ENCODE data around the gene FAM174B. TPM values are rescaled to one million over a fixed set of nuclear protein-coding genes. Genes with fewer than 3 reads are reported as not detected.

The FAM174B gene
- total and polyA plus RNA-seq, 2 experiments from 2014 or later = 17.8 to 34.9 TPM

DNA sequence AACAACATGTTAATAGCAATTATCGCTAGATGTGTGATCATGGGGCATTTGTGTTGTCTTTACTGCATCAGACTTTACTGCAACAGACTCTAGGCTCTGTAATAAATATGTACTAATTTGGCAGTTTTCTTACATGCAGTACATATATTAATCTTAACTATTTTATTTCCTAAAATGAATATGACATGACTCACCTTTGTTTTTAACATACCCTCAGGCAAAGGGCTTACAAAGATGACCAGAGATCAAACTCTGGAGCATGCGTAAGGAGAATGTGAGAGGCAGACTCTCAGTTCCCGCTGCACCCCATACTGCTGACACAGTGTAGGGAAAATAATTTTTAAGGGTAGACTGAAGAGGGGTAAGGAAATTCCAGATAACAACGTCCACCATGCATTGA, 7.2 kb upstream of the FAM174B start:
- 98% methylated on average over 4 of the region's 4 CpGs for WGBS (ENCODE audit: low lambda C conversion rate, missing lambda C conversion rate)
- H3K9me3 ChIP-seq (ENCODE audit: low read depth) = no peaks in the 10 kb centered on the region
- no peak overlapping the region for H3K4me2 ChIP-seq
- TF ChIP-seq, protein P1, sequence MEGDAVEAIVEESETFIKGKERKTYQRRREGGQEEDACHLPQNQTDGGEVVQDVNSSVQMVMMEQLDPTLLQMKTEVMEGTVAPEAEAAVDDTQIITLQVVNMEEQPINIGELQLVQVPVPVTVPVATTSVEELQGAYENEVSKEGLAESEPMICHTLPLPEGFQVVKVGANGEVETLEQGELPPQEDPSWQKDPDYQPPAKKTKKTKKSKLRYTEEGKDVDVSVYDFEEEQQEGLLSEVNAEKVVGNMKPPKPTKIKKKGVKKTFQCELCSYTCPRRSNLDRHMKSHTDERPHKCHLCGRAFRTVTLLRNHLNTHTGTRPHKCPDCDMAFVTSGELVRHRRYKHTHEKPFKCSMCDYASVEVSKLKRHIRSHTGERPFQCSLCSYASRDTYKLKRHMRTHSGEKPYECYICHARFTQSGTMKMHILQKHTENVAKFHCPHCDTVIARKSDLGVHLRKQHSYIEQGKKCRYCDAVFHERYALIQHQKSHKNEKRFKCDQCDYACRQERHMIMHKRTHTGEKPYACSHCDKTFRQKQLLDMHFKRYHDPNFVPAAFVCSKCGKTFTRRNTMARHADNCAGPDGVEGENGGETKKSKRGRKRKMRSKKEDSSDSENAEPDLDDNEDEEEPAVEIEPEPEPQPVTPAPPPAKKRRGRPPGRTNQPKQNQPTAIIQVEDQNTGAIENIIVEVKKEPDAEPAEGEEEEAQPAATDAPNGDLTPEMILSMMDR (IDR thresholded peaks at IDR 0.05; ENCODE audit: poor library complexity) = no peak
- TF ChIP-seq EZH2phosphoT487 (IDR thresholded peaks at IDR 0.05; ENCODE audit: low read depth, severe bottlenecking, unreplicated experiment) (no peak), EZH2 (IDR thresholded peaks at IDR 0.05; ENCODE audit: borderline replicate concordance) (no peak)
- no peak overlapping the region for H3K27ac ChIP-seq
- peaks cover 33% of the 10 kb centered on the region for H3K4me1 ChIP-seq (ENCODE audit: insufficient read depth)
- DNase-seq (ENCODE audit: low spot score) = no peak
- no peaks in the 10 kb centered on the region for H3K9me2 ChIP-seq (replicated peaks; ENCODE audit: insufficient read depth)
- H3K27me3 ChIP-seq = no peaks in the 10 kb centered on the region
- H3K36me3 ChIP-seq (replicated peaks; ENCODE audit: insufficient read depth, low read depth) = no peaks in the 10 kb centered on the region
- no peaks in the 10 kb centered on the region for H3K79me2 ChIP-seq
- no peak overlapping the region for H3K4me3 ChIP-seq
- no peak overlapping the region for H2AFZ ChIP-seq
- no peaks in the 10 kb centered on the region for H4K20me1 ChIP-seq (ENCODE audit: insufficient read depth, poor library complexity, severe bottlenecking)

GRCh38 chr15:92661956-92662355, 6.4 kb upstream of the FAM174B start:
- H3K27ac ChIP-seq = no peak overlapping the region
- DNase-seq (ENCODE audit: low spot score) = no peak
- no peak overlapping the region for H2AFZ ChIP-seq
- no peaks in the 10 kb centered on the region for H3K9me3 ChIP-seq (ENCODE audit: low read depth)
- H3K36me3 ChIP-seq (replicated peaks; ENCODE audit: insufficient read depth, low read depth) = no peaks in the 10 kb centered on the region
- no peak overlapping the region for H3K4me3 ChIP-seq
- TF ChIP-seq EZH2 (IDR thresholded peaks at IDR 0.05; ENCODE audit: borderline replicate concordance) (no peak), EZH2phosphoT487 (IDR thresholded peaks at IDR 0.05; ENCODE audit: low read depth, severe bottlenecking, unreplicated experiment) (no peak)
- TF ChIP-seq, protein P1 (IDR thresholded peaks at IDR 0.05; ENCODE audit: poor library complexity) = no peak
- H3K4me2 ChIP-seq = no peak overlapping the region
- no peaks in the 10 kb centered on the region for H3K27me3 ChIP-seq
- no peaks in the 10 kb centered on the region for H3K9me2 ChIP-seq (replicated peaks; ENCODE audit: insufficient read depth)
- H3K4me1 ChIP-seq (ENCODE audit: insufficient read depth) = peaks cover 26% of the 10 kb centered on the region
- no peaks in the 10 kb centered on the region for H4K20me1 ChIP-seq (ENCODE audit: insufficient read depth, poor library complexity, severe bottlenecking)
- no peaks in the 10 kb centered on the region for H3K79me2 ChIP-seq

GRCh38 chr15:92661069-92661468, 5.5 kb upstream of the FAM174B start:
- H3K27ac ChIP-seq = no peak overlapping the region
- TF ChIP-seq EZH2 (IDR thresholded peaks at IDR 0.05; ENCODE audit: borderline replicate concordance) (no peak), EZH2phosphoT487 (IDR thresholded peaks at IDR 0.05; ENCODE audit: low read depth, severe bottlenecking, unreplicated experiment) (no peak)
- TF ChIP-seq, protein P1 (IDR thresholded peaks at IDR 0.05; ENCODE audit: poor library complexity) = no peak
- no peaks in the 10 kb centered on the region for H3K36me3 ChIP-seq (replicated peaks; ENCODE audit: insufficient read depth, low read depth)
- H2AFZ ChIP-seq = no peak overlapping the region
- no peak for DNase-seq (ENCODE audit: low spot score)
- no peaks in the 10 kb centered on the region for H3K9me2 ChIP-seq (replicated peaks; ENCODE audit: insufficient read depth)
- no peaks in the 10 kb centered on the region for H3K9me3 ChIP-seq (ENCODE audit: low read depth)
- H3K4me1 ChIP-seq (ENCODE audit: insufficient read depth) = peaks cover 19% of the 10 kb centered on the region
- 94% methylated on average over 11 of the region's 11 CpGs for WGBS (ENCODE audit: low lambda C conversion rate, missing lambda C conversion rate)
- H3K4me3 ChIP-seq = no peak overlapping the region
- no peak overlapping the region for H3K4me2 ChIP-seq
- H3K79me2 ChIP-seq = no peaks in the 10 kb centered on the region
- no peaks in the 10 kb centered on the region for H3K27me3 ChIP-seq
- no peaks in the 10 kb centered on the region for H4K20me1 ChIP-seq (ENCODE audit: insufficient read depth, poor library complexity, severe bottlenecking)

- H3K9me3 ChIP-seq (ENCODE audit: low read depth) = no peaks in the 10 kb centered on the region
- H3K36me3 ChIP-seq (replicated peaks; ENCODE audit: insufficient read depth, low read depth) = no peaks in the 10 kb centered on the region
- no peak overlapping the region for H3K4me2 ChIP-seq
- H3K4me1 ChIP-seq (ENCODE audit: insufficient read depth) = peaks cover 10% of the 10 kb centered on the region
- H3K27ac ChIP-seq = no peak overlapping the region
- H4K20me1 ChIP-seq (ENCODE audit: insufficient read depth, poor library complexity, severe bottlenecking) = no peaks in the 10 kb centered on the region
- peaks cover 11% of the 10 kb centered on the region for H3K79me2 ChIP-seq
- no peak overlapping the region for H2AFZ ChIP-seq
- H3K27me3 ChIP-seq = no peaks in the 10 kb centered on the region
- no peak overlapping the region for H3K4me3 ChIP-seq
- no peak for DNase-seq (ENCODE audit: low spot score)
- H3K9me2 ChIP-seq (replicated peaks; ENCODE audit: insufficient read depth) = no peaks in the 10 kb centered on the region
- 89% methylated on average over 5 of the region's 5 CpGs for WGBS (ENCODE audit: low lambda C conversion rate, missing lambda C conversion rate)
- no peak for TF ChIP-seq EZH2phosphoT487 (IDR thresholded peaks at IDR 0.05; ENCODE audit: low read depth, severe bottlenecking, unreplicated experiment)
- no peak for TF ChIP-seq EZH2 (IDR thresholded peaks at IDR 0.05; ENCODE audit: borderline replicate concordance)
- TF ChIP-seq, protein P1 (IDR thresholded peaks at IDR 0.05; ENCODE audit: poor library complexity) = no peak
Measured at GRCh38 chr15:92657486-92657885, 1.9 kb upstream of the FAM174B start.
